Panc1 (cell line): ENCODE measurements around the gene CD44.

ENCODE experiments used
- POLR2AphosphoS5 ChIP-seq: IDR thresholded peaks from 2 replicates; pipeline ENCODE4 v1.6.1; 2012; ENCODE audit warnings: mild to moderate bottlenecking, low read depth, low read length, moderate library complexity
- TF ChIP-seq, protein P1 (sequence below): fragments of 450-650 bp; IDR thresholded peaks from 2 replicates; pipeline ENCODE4 v1.5.1; 2017; ENCODE audit warnings: mild to moderate bottlenecking

DNA sequence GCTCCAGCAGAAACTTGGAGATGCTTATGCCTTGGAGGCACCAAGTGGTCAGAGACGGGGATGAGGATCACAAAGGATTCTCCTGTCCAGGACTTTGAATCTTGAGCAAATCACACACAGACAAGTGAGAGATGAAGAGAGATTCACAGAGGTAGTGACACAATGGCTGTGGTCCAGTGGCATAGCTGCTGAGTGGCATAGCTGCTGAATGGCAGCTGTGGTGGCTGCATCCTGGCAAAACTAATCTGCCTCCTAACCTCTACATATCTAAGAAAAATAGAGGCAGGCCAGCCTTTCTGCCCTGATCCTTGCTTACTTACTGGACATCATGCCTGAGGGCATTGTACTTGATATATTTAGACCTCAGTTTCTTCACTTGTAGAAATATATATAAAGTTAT, 102.6 kb downstream of the CD44 start:
- TF ChIP-seq, protein P1, sequence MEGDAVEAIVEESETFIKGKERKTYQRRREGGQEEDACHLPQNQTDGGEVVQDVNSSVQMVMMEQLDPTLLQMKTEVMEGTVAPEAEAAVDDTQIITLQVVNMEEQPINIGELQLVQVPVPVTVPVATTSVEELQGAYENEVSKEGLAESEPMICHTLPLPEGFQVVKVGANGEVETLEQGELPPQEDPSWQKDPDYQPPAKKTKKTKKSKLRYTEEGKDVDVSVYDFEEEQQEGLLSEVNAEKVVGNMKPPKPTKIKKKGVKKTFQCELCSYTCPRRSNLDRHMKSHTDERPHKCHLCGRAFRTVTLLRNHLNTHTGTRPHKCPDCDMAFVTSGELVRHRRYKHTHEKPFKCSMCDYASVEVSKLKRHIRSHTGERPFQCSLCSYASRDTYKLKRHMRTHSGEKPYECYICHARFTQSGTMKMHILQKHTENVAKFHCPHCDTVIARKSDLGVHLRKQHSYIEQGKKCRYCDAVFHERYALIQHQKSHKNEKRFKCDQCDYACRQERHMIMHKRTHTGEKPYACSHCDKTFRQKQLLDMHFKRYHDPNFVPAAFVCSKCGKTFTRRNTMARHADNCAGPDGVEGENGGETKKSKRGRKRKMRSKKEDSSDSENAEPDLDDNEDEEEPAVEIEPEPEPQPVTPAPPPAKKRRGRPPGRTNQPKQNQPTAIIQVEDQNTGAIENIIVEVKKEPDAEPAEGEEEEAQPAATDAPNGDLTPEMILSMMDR, result no peak
- TF ChIP-seq POLR2AphosphoS5, result no peak
